ENCODE results near the gene SEMA5A.

Gene SEMA5A

GRCh38 chr5:9099689-9100088, 446.2 kb downstream of the SEMA5A start:
- H3K4me3 ChIP-seq (ENCODE audit: low read length) = no peak overlapping the region
- DNase-seq (ENCODE audit: low read depth) = no peak
- TF ChIP-seq, protein P1, sequence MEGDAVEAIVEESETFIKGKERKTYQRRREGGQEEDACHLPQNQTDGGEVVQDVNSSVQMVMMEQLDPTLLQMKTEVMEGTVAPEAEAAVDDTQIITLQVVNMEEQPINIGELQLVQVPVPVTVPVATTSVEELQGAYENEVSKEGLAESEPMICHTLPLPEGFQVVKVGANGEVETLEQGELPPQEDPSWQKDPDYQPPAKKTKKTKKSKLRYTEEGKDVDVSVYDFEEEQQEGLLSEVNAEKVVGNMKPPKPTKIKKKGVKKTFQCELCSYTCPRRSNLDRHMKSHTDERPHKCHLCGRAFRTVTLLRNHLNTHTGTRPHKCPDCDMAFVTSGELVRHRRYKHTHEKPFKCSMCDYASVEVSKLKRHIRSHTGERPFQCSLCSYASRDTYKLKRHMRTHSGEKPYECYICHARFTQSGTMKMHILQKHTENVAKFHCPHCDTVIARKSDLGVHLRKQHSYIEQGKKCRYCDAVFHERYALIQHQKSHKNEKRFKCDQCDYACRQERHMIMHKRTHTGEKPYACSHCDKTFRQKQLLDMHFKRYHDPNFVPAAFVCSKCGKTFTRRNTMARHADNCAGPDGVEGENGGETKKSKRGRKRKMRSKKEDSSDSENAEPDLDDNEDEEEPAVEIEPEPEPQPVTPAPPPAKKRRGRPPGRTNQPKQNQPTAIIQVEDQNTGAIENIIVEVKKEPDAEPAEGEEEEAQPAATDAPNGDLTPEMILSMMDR (conservative IDR thresholded peaks at IDR 0.05; ENCODE audit: low read length) = no peak

DNA sequence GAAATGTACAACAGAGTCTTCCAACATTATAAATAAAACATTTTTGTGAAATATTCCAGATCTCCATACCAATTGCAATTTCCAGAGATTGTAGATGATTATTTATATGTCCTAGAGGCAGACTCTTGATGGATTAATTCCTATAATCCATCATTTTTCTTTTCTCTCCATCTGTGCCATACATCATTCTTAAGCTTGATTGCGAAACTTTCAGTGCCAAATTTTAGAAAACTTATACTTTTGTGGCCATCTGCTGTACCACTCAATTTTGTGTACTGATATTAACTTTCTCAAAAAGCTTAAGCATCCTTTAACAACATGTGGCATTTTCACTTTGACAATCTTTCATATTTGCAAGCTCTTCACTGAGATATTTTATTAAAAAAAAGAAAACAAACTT, 446.9 kb downstream of the SEMA5A start:
- no peak overlapping the region for H3K4me3 ChIP-seq (ENCODE audit: low read length)
- DNase-seq (ENCODE audit: low read depth) = no peak
- TF ChIP-seq, protein P1 (conservative IDR thresholded peaks at IDR 0.05; ENCODE audit: low read length) = no peak

DNA sequence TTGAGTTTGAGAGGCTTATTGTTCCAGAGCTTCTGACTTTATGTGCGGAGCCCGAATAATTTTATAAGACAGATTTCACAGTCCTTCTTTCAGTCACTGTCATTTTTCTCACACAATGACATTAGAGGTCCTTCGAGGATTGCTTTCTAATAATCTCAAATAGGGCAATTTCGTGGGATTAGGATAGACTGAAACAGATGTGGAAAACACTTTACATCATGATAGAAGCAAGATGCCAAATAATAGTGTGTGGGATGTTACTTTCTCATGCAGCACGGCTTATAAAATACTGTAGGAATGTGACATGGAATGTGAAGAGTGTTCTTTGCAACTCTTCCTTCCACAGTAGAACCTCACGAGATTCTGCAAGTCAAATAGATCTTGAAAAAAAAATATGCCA, 451.3 kb downstream of the SEMA5A start:
- TF ChIP-seq, protein P1 (conservative IDR thresholded peaks at IDR 0.05; ENCODE audit: low read length) = no peak
- no peak overlapping the region for H3K4me3 ChIP-seq (ENCODE audit: low read length)
- DNase-seq (ENCODE audit: low read depth) = peak; percentile 84

- no peak for DNase-seq (ENCODE audit: low read depth)
- no peak overlapping the region for H3K4me3 ChIP-seq (ENCODE audit: low read length)
- TF ChIP-seq, protein P1 (conservative IDR thresholded peaks at IDR 0.05; ENCODE audit: low read length) = no peak
Observed at GRCh38 chr5:9091896-9092662, 453.8 kb downstream of the SEMA5A start.

DNA sequence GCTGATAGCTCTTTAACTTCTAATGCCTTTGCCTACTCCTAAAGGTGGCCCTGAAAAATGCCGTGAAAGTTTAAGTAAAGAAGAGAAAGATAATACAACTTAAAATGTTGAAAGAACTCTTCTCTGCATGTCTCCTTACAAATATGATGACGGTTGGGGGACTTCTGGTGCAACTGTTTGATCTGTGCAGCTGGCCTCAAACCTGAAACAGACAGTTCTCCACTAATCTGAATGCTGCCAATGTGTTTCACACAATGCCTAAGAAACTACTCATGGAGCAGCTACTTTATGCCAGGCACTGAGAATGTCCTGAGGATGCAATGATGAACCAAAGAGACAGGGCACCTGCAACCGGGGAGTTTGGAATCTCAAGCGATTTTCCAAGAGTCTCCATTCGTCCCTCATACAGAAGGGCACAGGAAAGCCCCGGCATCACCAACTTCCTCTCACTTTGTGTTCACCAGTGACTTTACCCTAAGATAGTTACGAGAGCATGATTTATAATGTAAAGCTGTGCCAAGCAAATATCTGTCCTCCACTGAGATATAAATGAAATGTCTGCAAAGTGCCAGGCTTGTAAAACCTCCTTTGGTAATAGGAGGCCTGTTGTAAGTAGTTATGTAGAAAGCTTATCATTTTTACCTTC, 455.4 kb downstream of the SEMA5A start:
- TF ChIP-seq, protein P1 (conservative IDR thresholded peaks at IDR 0.05; ENCODE audit: low read length) = no peak
- no peak for DNase-seq (ENCODE audit: low read depth)
- H3K4me3 ChIP-seq (ENCODE audit: low read length) = no peak overlapping the region

GRCh38 chr5:9089893-9090292, 456.0 kb downstream of the SEMA5A start:
- TF ChIP-seq, protein P1 (conservative IDR thresholded peaks at IDR 0.05; ENCODE audit: low read length) = no peak
- DNase-seq (ENCODE audit: low read depth) = no peak
- no peak overlapping the region for H3K4me3 ChIP-seq (ENCODE audit: low read length)

GRCh38 chr5:9082996-9083395, 462.9 kb downstream of the SEMA5A start:
- DNase-seq (ENCODE audit: low read depth) = no peak
- TF ChIP-seq, protein P1 (conservative IDR thresholded peaks at IDR 0.05; ENCODE audit: low read length) = no peak
- no peak overlapping the region for H3K4me3 ChIP-seq (ENCODE audit: low read length)
